ENCODE results near the gene TBK1. TPM values are rescaled to one million over a fixed set of nuclear protein-coding genes. Genes with fewer than 3 reads are reported as not detected.

Gene TBK1
- total RNA-seq, 4 donors from 2014 or later: 22.6 to 38.4 (median 32.1) TPM

GRCh38 chr12:64466178-64466577 lies 14.3 kb downstream of the TBK1 start:
- TF ChIP-seq POLR2A (IDR thresholded peaks at IDR 0.05): no peak
- no peak for TF ChIP-seq EP300 (IDR thresholded peaks at IDR 0.05)
- TF ChIP-seq, protein P1, sequence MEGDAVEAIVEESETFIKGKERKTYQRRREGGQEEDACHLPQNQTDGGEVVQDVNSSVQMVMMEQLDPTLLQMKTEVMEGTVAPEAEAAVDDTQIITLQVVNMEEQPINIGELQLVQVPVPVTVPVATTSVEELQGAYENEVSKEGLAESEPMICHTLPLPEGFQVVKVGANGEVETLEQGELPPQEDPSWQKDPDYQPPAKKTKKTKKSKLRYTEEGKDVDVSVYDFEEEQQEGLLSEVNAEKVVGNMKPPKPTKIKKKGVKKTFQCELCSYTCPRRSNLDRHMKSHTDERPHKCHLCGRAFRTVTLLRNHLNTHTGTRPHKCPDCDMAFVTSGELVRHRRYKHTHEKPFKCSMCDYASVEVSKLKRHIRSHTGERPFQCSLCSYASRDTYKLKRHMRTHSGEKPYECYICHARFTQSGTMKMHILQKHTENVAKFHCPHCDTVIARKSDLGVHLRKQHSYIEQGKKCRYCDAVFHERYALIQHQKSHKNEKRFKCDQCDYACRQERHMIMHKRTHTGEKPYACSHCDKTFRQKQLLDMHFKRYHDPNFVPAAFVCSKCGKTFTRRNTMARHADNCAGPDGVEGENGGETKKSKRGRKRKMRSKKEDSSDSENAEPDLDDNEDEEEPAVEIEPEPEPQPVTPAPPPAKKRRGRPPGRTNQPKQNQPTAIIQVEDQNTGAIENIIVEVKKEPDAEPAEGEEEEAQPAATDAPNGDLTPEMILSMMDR (IDR thresholded peaks at IDR 0.05): no peak
- no peak for TF ChIP-seq POLR2AphosphoS5 (IDR thresholded peaks at IDR 0.05)
- Histone ChIP-seq H3K4me3 (no peak overlapping the region), H3K27me3 (no peaks in the 10 kb centered on the region), H3K36me3 (peaks cover 11 to 91% of the 10 kb centered on the region in 2 donors), H3K4me1 (peaks cover 0 to 4% (median 0%) of the 10 kb centered on the region in 3 donors), H3K9me3 (no peaks in the 10 kb centered on the region), H3K27ac (no peak overlapping the region)
- ATAC-seq: no peak

DNA sequence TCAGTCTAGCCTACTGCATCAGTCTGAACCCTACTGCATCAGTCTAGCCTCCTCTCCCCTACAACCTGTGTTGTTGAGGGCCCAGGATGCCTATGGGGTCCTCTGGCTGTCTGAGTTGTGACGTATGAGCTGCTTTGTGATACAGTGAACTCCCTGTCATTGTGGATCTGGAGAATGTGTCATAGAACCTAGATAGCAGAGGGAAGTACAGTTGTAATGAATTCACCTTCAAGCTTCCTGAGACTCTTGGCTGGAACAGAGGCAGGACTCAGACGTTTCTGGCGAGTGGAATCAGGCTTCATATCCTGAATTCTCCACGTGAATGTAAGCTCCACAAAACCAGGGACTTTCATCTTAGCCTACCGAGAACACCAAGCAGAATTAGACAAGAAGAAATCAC lies 17.0 kb downstream of the TBK1 start:
- peaks cover 11 to 93% of the 10 kb centered on the region in 2 donors for H3K36me3 ChIP-seq
- no peaks in the 10 kb centered on the region for H3K9me3 ChIP-seq
- H3K27me3 ChIP-seq: no peaks in the 10 kb centered on the region
- 57 to 58% methylated on average over 2 to 4 of the region's 5 CpGs for WGBS, 2 donors (ENCODE audit: low coverage in 1 of 2)
- no peak overlapping the region for H3K27ac ChIP-seq
- TF ChIP-seq POLR2AphosphoS5 (IDR thresholded peaks at IDR 0.05) (no peak), EP300 (IDR thresholded peaks at IDR 0.05) (no peak), POLR2A (IDR thresholded peaks at IDR 0.05) (no peak)
- TF ChIP-seq, protein P1 (IDR thresholded peaks at IDR 0.05): no peak
- H3K4me1 ChIP-seq: no peaks in the 10 kb centered on the region
- no peak overlapping the region for H3K4me3 ChIP-seq
- ATAC-seq: no peak

GRCh38 chr12:64469455-64470142 lies 17.7 kb downstream of the TBK1 start:
- Histone ChIP-seq H3K4me1 (no peaks in the 10 kb centered on the region), H3K27me3 (no peaks in the 10 kb centered on the region), H3K9me3 (no peaks in the 10 kb centered on the region), H3K4me3 (no peak overlapping the region), H3K27ac (no peak overlapping the region), H3K36me3 (peaks cover 11 to 92% of the 10 kb centered on the region in 2 donors)
- ATAC-seq: no peak
- TF ChIP-seq POLR2AphosphoS5 (IDR thresholded peaks at IDR 0.05) (no peak), EP300 (IDR thresholded peaks at IDR 0.05) (no peak)
- TF ChIP-seq, protein P1 (IDR thresholded peaks at IDR 0.05): no peak
- WGBS, 2 donors (ENCODE audit: low coverage in 1 of 2): 100% methylated on average over 2 of the region's 2 CpGs; no CpG with 5 or more reads in 1 of the 2 donors

- no peak for ATAC-seq
- WGBS, 2 donors (ENCODE audit: low coverage in 1 of 2): 87 to 90% methylated on average over 2 of the region's 2 CpGs
- H3K9me3 ChIP-seq: no peaks in the 10 kb centered on the region
- H3K27me3 ChIP-seq: no peaks in the 10 kb centered on the region
- H3K36me3 ChIP-seq: peaks cover 11 to 92% of the 10 kb centered on the region in 2 donors
- no peaks in the 10 kb centered on the region for H3K4me1 ChIP-seq
- no peak overlapping the region for H3K4me3 ChIP-seq
- H3K27ac ChIP-seq: no peak overlapping the region
- TF ChIP-seq, protein P1 (IDR thresholded peaks at IDR 0.05): no peak
- TF ChIP-seq POLR2AphosphoS5 (IDR thresholded peaks at IDR 0.05): no peak
Measured at GRCh38 chr12:64470495-64470894, 18.6 kb downstream of the TBK1 start.

GRCh38 chr12:64473176-64473575 lies 21.3 kb downstream of the TBK1 start:
- 86 to 94% methylated on average over 2 of the region's 2 CpGs for WGBS, 2 donors (ENCODE audit: low coverage in 1 of 2)
- no peak for ATAC-seq
- Histone ChIP-seq H3K4me3 (no peak overlapping the region), H3K27ac (no peak overlapping the region), H3K4me1 (no peaks in the 10 kb centered on the region), H3K27me3 (no peaks in the 10 kb centered on the region), H3K36me3 (peaks cover 3 to 84% of the 10 kb centered on the region in 2 donors), H3K9me3 (peaks cover 0 to 8% (median 0%) of the 10 kb centered on the region in 3 donors)
- TF ChIP-seq POLR2A (IDR thresholded peaks at IDR 0.05): no peak
- TF ChIP-seq EP300 (IDR thresholded peaks at IDR 0.05): no peak
- TF ChIP-seq, protein P1 (IDR thresholded peaks at IDR 0.05): no peak
- TF ChIP-seq POLR2AphosphoS5 (IDR thresholded peaks at IDR 0.05): no peak
